ENCODE data around the gene PCAT6.
"Not testable (repeated sequence)": the region's sequence is repeated elsewhere in the genome, so short reads cannot be mapped to it uniquely, and the experiment has no call there.

Gene PCAT6

DNA sequence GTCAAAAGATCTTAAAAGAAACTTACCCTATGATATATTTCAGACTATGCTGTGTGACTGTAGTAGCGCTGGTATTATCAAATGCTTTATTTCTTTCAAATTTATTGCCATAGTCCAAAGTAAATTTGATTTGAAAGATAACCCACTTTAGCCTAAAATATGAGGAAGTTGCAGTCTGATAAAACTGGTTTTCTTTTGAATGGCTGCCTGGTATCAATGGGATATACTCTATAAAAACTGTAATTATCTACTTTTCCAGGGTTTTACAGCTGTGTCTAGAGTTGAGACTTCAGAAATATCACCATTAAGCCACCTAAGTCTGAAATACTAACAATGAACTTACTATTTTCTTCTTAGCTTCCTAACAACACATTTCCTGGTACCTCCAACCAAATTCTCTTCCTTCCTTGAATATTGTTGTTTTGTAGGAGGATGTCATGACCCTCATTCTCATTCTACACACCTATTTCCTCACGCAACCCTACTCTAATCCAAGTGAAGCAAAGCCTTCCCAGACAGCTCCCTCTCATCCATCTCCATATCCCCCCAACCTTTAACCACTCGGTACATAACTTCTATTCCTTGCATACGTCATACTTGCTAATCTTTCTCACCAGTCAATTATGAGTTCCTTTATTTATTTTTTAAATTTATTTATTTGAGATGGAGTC, 19.5 kb upstream of the PCAT6 start:
- no peak for TF ChIP-seq CTCF (IDR thresholded peaks at IDR 0.05; ENCODE audit: low read depth, low read length)
- H3K4me3 ChIP-seq (ENCODE audit: low read depth, low read length) = no peak overlapping the region

- TF ChIP-seq CTCF (IDR thresholded peaks at IDR 0.05; ENCODE audit: low read depth, low read length) = no peak
- no peak overlapping the region for H3K4me3 ChIP-seq (ENCODE audit: low read depth, low read length)
These were observed 16.6 kb upstream of the PCAT6 start for GRCh38 chr1:202794051-202794740.

DNA sequence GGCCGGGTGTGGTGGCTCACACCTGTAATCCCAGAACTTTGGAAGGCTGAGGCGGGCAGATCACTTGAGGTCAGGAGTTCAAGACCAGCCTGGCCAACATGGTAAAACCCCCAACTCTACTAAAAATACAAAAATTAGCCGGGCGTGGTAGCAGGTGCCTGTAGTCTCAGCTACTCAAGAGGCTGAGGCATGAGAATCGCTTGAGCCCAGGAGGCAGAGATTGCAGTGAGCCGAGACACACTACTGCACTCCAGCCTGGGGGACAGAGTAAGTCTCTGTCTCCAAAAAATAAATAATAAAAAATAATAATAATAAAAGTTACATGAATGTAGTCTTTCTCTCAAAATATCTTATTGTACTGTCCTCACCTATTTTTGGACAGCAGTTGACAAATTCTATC, 15.8 kb upstream of the PCAT6 start:
- H3K4me3 ChIP-seq (ENCODE audit: low read depth, low read length) = not testable (repeated sequence)

GRCh38 chr1:202796670-202797069, 14.1 kb upstream of the PCAT6 start:
- no peak overlapping the region for H3K4me3 ChIP-seq (ENCODE audit: low read depth, low read length)
- no peak for TF ChIP-seq CTCF (IDR thresholded peaks at IDR 0.05; ENCODE audit: low read depth, low read length)

GRCh38 chr1:202798260-202798659, 12.5 kb upstream of the PCAT6 start:
- no peak for TF ChIP-seq CTCF (IDR thresholded peaks at IDR 0.05; ENCODE audit: low read depth, low read length)

DNA sequence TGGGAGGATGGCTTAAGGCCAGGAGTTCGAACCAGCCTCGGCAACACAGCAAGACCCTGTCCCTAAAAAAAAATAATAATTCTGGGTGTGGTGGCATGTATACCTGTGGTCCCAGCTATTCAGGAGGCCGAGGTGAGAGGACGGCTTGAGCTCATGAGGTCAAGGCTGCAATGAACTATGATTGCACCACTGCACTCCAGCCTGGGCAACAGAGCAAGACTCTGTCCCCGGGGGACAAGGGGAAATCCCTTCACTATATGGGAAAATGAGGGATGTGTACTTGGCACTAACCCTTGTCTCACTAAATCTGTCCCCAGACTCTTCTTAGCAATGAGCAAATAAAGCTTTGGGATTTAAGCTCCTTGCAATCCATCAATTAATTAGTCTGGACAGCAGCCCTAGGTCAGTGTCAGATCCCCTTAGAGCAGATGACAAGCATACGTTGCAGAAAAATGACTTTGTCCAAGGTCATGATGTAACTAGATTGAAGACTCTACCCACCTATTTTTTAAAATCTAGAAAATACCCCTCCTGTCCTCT, 11.9 kb upstream of the PCAT6 start:
- no peak for TF ChIP-seq CTCF (IDR thresholded peaks at IDR 0.05; ENCODE audit: low read depth, low read length)

More at GRCh38 chr1:202798260-202798659, 12.5 kb upstream of the PCAT6 start:
- H3K4me3 ChIP-seq (ENCODE audit: low read depth, low read length) = no peak overlapping the region

GRCh38 chr1:202800742-202801141, 10.0 kb upstream of the PCAT6 start:
- H3K4me3 ChIP-seq (ENCODE audit: low read depth, low read length) = no peak overlapping the region
- TF ChIP-seq CTCF (IDR thresholded peaks at IDR 0.05; ENCODE audit: low read depth, low read length) = no peak

More for the DNA sequence above, 11.9 kb upstream of the PCAT6 start:
- H3K4me3 ChIP-seq (ENCODE audit: low read depth, low read length) = no peak overlapping the region
